Vagina (tissue), 2 donors: ENCODE data around the gene IQCM. TPM values are rescaled to one million over a fixed set of nuclear protein-coding genes. Genes with fewer than 3 reads are reported as not detected.
"Not testable (repeated sequence)": the region's sequence is repeated elsewhere in the genome, so short reads cannot be mapped to it uniquely, and the experiment has no call there.

ENCODE experiments used
- DNase-seq, 2 donors: peaks; one replicate each; pipeline ENCODE4 v3.0.0-alpha.2; 2017; ENCODE audit errors: extremely low spot score in 2 of 2
- H3K27ac ChIP-seq: fragments of 200-600 bp; sonication (generic); one replicate; pipeline ENCODE4 v1.5.1; 2019
- H3K27me3 ChIP-seq: fragments of 200-600 bp; sonication (generic); one replicate; pipeline ENCODE4 v1.5.1; 2019
- H3K36me3 ChIP-seq, 2 donors: fragments of 200-600 bp; sonication (generic); one replicate each; pipeline ENCODE4 v1.5.1; 2017 to 2019
- H3K4me1 ChIP-seq: fragments of 200-600 bp; sonication (generic); one replicate; pipeline ENCODE4 v1.5.1; 2019
- H3K4me3 ChIP-seq, 2 donors: fragments of 200-600 bp; sonication (generic); 1 replicate in 1 of 2; 2 replicates in 1 of 2; pipeline ENCODE4 v1.5.1; 2016 to 2019
- H3K9me3 ChIP-seq: fragments of 200-600 bp; sonication (generic); one replicate; pipeline ENCODE4 v1.5.1; 2019
- POLR2A ChIP-seq, 2 donors: fragments of 450-650 bp; IDR thresholded peaks; one replicate each; pipeline ENCODE4 v1.6.1; 2017; ENCODE audit warnings: antibody characterized with exemption in 2 of 2, mild to moderate bottlenecking in 2 of 2, moderate library complexity in 2 of 2
- POLR2AphosphoS5 ChIP-seq, 2 donors: sonication (generic); formaldehyde crosslinking; IDR thresholded peaks; one replicate each; pipeline ENCODE4 v1.9.0; 2017; ENCODE audit warnings: antibody characterized with exemption in 2 of 2, mild to moderate bottlenecking in 2 of 2, low read depth in 1 of 2; ENCODE audit not compliant: insufficient read depth in 1 of 2
- intact Hi-C: fragments of 100-400 bp; cut with DNase I; formaldehyde crosslinking; loops from one replicate; pipeline ENCODE4 v1.15.1; 2023
- total RNA-seq: library from RNA; depleted of rRNA; stranded (reverse); fragments of >200 nt; gene quantifications from one replicate; pipeline ENCODE4 v1.2.3, GENCODE V29; 2016
- TF ChIP-seq, protein P1 (sequence below), 3 experiments: fragments of 450-650 bp in 2 of 3; fragments of 200-600 bp in 1 of 3; sonication (generic) in 1 of 3; IDR thresholded peaks; one replicate each; pipeline ENCODE4 v1.5.1; 2017 to 2019; ENCODE audit warnings: antibody characterized with exemption in 3 of 3, mild to moderate bottlenecking in 2 of 3, moderate library complexity in 2 of 3

The IQCM gene
- total RNA-seq, 1 donor from 2014 or later = not detected

DNA sequence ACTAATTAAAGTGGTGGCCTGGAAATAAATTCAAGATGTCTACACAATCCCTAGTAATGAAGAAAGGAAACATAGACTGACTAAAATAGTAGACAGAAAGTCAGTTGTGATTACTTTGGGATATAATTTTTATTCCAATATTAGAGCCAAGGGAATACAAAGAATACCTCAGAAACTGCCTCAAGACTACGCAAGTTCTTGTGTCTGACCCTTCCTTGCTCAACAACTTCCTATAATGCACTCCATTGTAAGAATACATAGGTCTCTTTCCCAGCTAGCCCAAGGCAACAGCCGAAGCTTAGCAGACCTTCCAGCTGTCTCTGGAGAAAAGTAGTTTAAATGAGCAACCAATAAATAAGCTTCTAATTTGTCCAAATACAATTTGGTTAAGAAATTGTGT is 315.9 kb downstream of the IQCM start:
- no peak overlapping the region for H3K27ac ChIP-seq
- TF ChIP-seq POLR2A (IDR thresholded peaks at IDR 0.05) (no peak), POLR2AphosphoS5 (IDR thresholded peaks at IDR 0.05; ENCODE audit: insufficient read depth in 1 of 2, low read depth in 1 of 2) (no peak)
- TF ChIP-seq, protein P1, sequence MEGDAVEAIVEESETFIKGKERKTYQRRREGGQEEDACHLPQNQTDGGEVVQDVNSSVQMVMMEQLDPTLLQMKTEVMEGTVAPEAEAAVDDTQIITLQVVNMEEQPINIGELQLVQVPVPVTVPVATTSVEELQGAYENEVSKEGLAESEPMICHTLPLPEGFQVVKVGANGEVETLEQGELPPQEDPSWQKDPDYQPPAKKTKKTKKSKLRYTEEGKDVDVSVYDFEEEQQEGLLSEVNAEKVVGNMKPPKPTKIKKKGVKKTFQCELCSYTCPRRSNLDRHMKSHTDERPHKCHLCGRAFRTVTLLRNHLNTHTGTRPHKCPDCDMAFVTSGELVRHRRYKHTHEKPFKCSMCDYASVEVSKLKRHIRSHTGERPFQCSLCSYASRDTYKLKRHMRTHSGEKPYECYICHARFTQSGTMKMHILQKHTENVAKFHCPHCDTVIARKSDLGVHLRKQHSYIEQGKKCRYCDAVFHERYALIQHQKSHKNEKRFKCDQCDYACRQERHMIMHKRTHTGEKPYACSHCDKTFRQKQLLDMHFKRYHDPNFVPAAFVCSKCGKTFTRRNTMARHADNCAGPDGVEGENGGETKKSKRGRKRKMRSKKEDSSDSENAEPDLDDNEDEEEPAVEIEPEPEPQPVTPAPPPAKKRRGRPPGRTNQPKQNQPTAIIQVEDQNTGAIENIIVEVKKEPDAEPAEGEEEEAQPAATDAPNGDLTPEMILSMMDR (IDR thresholded peaks at IDR 0.05) = no peak

DNA sequence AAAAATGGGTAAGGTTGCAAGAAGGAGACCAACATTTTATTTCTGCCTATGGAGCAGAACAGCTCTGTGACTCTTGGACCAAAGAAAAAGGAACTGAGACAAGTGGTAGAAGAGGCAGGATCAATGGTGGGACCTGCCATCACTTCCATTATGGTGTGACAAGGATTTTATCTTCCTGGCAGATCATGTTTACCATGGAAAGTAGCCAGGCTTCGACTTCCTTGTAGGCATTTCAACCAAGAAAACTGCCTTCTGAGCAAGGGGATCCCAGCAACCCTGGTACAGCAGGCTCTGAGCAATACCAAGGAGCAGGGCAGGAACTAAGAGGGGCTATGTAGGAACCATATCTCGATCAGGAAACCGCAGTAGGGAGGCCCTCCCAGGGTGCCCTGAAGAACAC is 317.4 kb downstream of the IQCM start:
- intact Hi-C loops = no loop called here
- no peak overlapping the region for H3K27ac ChIP-seq
- no peak for TF ChIP-seq POLR2AphosphoS5 (IDR thresholded peaks at IDR 0.05; ENCODE audit: insufficient read depth in 1 of 2, low read depth in 1 of 2)
- TF ChIP-seq, protein P1 (IDR thresholded peaks at IDR 0.05) = no peak
- no peak for TF ChIP-seq POLR2A (IDR thresholded peaks at IDR 0.05)

More for the DNA sequence above, 315.9 kb downstream of the IQCM start:
- no peak for DNase-seq
- H3K36me3 ChIP-seq = no peaks in the 10 kb centered on the region
- intact Hi-C loops = no loop called here
- no peak overlapping the region for H3K4me3 ChIP-seq
- H3K27me3 ChIP-seq = no peaks in the 10 kb centered on the region
- no peaks in the 10 kb centered on the region for H3K4me1 ChIP-seq
- no peaks in the 10 kb centered on the region for H3K9me3 ChIP-seq

DNA sequence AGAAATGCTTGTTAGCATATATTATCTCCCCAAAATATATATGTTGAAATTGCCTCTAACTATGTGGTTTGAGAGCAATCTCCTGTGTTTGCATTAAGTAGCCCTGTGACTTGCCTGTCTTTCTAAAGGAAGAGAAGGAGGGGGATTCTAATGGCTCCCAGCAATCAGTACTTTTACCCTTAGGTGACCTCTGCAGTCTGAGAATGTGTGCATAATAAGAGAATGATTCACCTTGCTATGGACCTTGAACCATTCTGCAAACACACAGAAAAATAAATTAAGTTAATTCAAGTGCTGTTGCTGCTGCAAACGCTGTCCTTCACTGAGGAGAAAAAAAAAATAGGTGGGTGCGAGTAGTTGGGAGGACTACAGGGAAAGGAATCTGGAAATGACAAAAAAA is 322.2 kb downstream of the IQCM start:
- intact Hi-C loops = no loop called here
- no peak for TF ChIP-seq POLR2AphosphoS5 (IDR thresholded peaks at IDR 0.05; ENCODE audit: insufficient read depth in 1 of 2, low read depth in 1 of 2)
- TF ChIP-seq POLR2A (IDR thresholded peaks at IDR 0.05) = no peak
- TF ChIP-seq, protein P1 (IDR thresholded peaks at IDR 0.05) = no peak
- no peaks in the 10 kb centered on the region for H3K9me3 ChIP-seq
- H3K4me1 ChIP-seq = no peaks in the 10 kb centered on the region
- no peak overlapping the region for H3K4me3 ChIP-seq
- no peak for DNase-seq
- H3K36me3 ChIP-seq = no peaks in the 10 kb centered on the region
- H3K27me3 ChIP-seq = no peaks in the 10 kb centered on the region
- no peak overlapping the region for H3K27ac ChIP-seq

More for the DNA sequence above, 317.4 kb downstream of the IQCM start:
- Histone ChIP-seq H3K36me3 (no peaks in the 10 kb centered on the region), H3K4me1 (no peaks in the 10 kb centered on the region), H3K4me3 (no peak overlapping the region), H3K9me3 (no peaks in the 10 kb centered on the region), H3K27me3 (no peaks in the 10 kb centered on the region)
- DNase-seq = no peak

DNA sequence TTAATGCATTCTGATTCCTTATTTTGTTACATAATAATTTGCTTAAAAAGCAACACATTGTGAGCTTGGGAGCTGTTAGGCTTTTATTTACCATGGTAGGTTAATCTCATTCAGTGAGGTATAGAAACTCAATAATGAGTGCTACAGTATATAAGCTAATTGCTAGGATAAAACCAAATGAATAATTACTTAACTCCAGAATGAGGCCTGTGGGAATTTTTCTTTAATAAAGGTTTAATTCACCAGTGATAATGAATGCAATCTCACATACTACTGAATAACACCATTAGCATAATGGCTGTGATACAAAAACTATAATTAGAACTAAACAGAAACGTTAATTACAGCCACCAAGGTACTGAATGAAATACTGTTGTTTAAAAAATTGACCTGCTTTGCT is 326.3 kb downstream of the IQCM start:
- intact Hi-C loops = no loop called here
- no peaks in the 10 kb centered on the region for H3K9me3 ChIP-seq
- H3K36me3 ChIP-seq = no peaks in the 10 kb centered on the region
- no peaks in the 10 kb centered on the region for H3K4me1 ChIP-seq
- no peaks in the 10 kb centered on the region for H3K27me3 ChIP-seq
- no peak overlapping the region for H3K4me3 ChIP-seq
- H3K27ac ChIP-seq = no peak overlapping the region
- DNase-seq = no peak
- TF ChIP-seq POLR2A (IDR thresholded peaks at IDR 0.05) (no peak), POLR2AphosphoS5 (IDR thresholded peaks at IDR 0.05; ENCODE audit: insufficient read depth in 1 of 2, low read depth in 1 of 2) (no peak)
- TF ChIP-seq, protein P1 (IDR thresholded peaks at IDR 0.05) = no peak

DNA sequence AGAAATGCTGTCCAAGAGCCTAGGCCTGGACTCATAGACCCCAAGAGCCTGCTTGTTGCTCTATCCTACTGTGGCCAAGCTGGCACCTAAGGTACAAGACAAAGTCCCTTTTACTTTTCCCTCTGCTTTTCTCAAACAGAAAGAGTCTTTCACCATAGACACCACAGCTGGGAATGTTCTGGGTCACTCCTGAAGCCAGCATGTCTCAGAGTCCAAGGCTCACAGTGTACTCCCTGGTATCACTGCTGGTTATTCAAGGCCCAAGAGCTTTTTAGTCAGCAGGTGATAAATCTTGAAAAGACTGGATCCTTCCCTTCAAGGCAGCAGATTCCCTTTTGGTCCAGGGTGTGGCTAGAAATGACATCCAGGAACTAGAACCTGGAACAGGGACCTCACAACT is 328.8 kb downstream of the IQCM start:
- no peak overlapping the region for H3K27ac ChIP-seq
- H3K9me3 ChIP-seq = no peaks in the 10 kb centered on the region
- no peak overlapping the region for H3K4me3 ChIP-seq
- H3K36me3 ChIP-seq = no peaks in the 10 kb centered on the region
- DNase-seq = no peak
- no peaks in the 10 kb centered on the region for H3K4me1 ChIP-seq
- TF ChIP-seq POLR2A (IDR thresholded peaks at IDR 0.05) (no peak), POLR2AphosphoS5 (IDR thresholded peaks at IDR 0.05; ENCODE audit: insufficient read depth in 1 of 2, low read depth in 1 of 2) (no peak)
- TF ChIP-seq, protein P1 (IDR thresholded peaks at IDR 0.05) = no peak
- intact Hi-C loops = no loop called here
- no peaks in the 10 kb centered on the region for H3K27me3 ChIP-seq

DNA sequence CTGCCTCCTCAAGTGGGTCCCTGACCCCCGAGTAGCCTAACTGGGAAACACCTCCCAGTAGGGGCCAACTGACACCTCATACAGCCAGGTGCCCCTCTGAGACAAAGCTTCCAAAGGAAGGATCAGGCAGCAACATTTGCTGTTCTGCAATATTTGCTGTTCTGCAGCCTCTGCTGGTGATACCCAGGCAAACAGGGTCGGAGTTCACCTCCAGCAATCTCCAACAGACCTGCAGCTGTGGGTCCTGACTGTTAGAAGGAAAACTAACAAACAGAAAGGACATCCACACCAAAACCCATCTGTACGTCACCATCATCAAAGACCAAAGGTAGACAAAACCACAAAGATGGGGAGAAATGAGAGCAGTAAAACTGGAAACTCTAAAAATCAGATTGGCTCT is 347.0 kb downstream of the IQCM start:
- H3K4me3 ChIP-seq, H3K27ac ChIP-seq, H3K27me3 ChIP-seq, DNase-seq, intact Hi-C loops, H3K36me3 ChIP-seq, H3K4me1 ChIP-seq, H3K9me3 ChIP-seq: not testable (repeated sequence)
